HG02623 (cell line): ENCODE results near the gene SPATA4.

ENCODE experiments used
- ATAC-seq: cut with Tn5 transposase; IDR thresholded peaks from one replicate; pipeline ENCODE4 v1.9.1; 2021; ENCODE audit warnings: moderate library complexity; ENCODE audit not compliant: unreplicated experiment

Gene SPATA4

GRCh38 chr4:176189891-176190795 is 5.2 kb downstream of the SPATA4 start:
- ATAC-seq = no peak

- no peak for ATAC-seq
Observed at GRCh38 chr4:176188654-176189053, 6.7 kb downstream of the SPATA4 start.

GRCh38 chr4:176187624-176188023 is 7.8 kb downstream of the SPATA4 start:
- ATAC-seq = no peak

- no peak for ATAC-seq
Observed at GRCh38 chr4:176186671-176187395, 8.6 kb downstream of the SPATA4 start.

- no peak for ATAC-seq
Observed at GRCh38 chr4:176186067-176186466, 9.3 kb downstream of the SPATA4 start.

GRCh38 chr4:176185051-176185450 is 10.3 kb downstream of the SPATA4 start:
- no peak for ATAC-seq

GRCh38 chr4:176163041-176163440 is 32.3 kb downstream of the SPATA4 start:
- no peak for ATAC-seq

- no peak for ATAC-seq
Observed at GRCh38 chr4:176156656-176157055, 38.7 kb downstream of the SPATA4 start.

- ATAC-seq = no peak
Observed at GRCh38 chr4:176153124-176153523, 42.3 kb downstream of the SPATA4 start.

GRCh38 chr4:176150704-176151103 is 44.7 kb downstream of the SPATA4 start:
- no peak for ATAC-seq

- no peak for ATAC-seq
Observed at GRCh38 chr4:176150356-176150682, 45.1 kb downstream of the SPATA4 start.

- ATAC-seq = no peak
Observed at GRCh38 chr4:176149680-176150355, 45.6 kb downstream of the SPATA4 start.

GRCh38 chr4:176142253-176142652 is 53.1 kb downstream of the SPATA4 start:
- ATAC-seq = no peak

- ATAC-seq = no peak
Observed at GRCh38 chr4:176139518-176139917, 55.9 kb downstream of the SPATA4 start.

- ATAC-seq = no peak
Observed at GRCh38 chr4:176137631-176138030, 57.8 kb downstream of the SPATA4 start.

- no peak for ATAC-seq
Observed at GRCh38 chr4:176134670-176135069, 60.7 kb downstream of the SPATA4 start.
